HG02623 (cell line): ENCODE results near the gene PTGES3L.
"Not testable (repeated sequence)": the region's sequence is repeated elsewhere in the genome, so short reads cannot be mapped to it uniquely, and the experiment has no call there.

Experiments used
- ATAC-seq: cut with Tn5 transposase; IDR thresholded peaks from one replicate; pipeline ENCODE4 v1.9.1; 2021; ENCODE audit warnings: moderate library complexity; ENCODE audit not compliant: unreplicated experiment

The PTGES3L gene

GRCh38 chr17:43014649-43015542 is 35.0 kb upstream of the PTGES3L start:
- ATAC-seq: no peak

- ATAC-seq: no peak
Observed at GRCh38 chr17:43014020-43014648, 34.3 kb upstream of the PTGES3L start.

GRCh38 chr17:43013296-43013695 is 33.4 kb upstream of the PTGES3L start:
- ATAC-seq: no peak

GRCh38 chr17:43011728-43012472 is 32.0 kb upstream of the PTGES3L start:
- ATAC-seq: no peak

DNA sequence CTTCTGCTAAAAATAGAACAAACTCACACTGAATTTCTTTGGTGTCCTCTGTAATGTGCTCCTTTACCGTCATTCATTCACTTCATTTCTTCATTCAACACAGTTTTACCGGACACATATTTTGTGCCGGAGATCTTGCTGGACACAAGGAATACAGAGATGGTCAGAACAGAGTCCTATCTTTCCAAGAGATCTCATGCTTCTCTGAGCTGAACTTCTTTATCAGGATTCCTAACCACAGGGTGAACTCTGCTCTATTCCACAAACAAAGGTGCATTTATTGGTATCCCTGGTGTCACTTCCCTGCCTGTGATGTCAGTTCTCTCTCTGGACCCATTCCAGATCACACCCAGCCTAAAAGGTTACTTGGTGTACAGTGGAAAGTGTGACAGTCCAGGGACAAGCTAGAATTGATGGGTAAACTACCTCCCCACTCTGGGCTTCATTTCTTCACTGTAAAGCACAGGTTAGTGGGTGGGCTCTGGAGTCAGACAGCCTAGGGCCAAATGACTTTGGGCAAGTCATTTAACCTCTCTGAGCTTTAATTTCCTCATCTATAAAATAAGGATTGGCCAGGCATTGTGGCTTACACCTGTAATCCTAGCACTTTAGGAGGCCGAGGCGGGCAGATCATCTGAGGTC is 30.9 kb upstream of the PTGES3L start:
- no peak for ATAC-seq

GRCh38 chr17:43006639-43007551 is 27.0 kb upstream of the PTGES3L start, which contains the start of gene IFI35:
Gene IFI35, plus strand, starts transcription at chr17:43006784. Its CDS starts 164 bp downstream, at chr17:43006948.
- ATAC-seq: no peak

- ATAC-seq: no peak
Observed at GRCh38 chr17:43003542-43004172, 23.8 kb upstream of the PTGES3L start.

DNA sequence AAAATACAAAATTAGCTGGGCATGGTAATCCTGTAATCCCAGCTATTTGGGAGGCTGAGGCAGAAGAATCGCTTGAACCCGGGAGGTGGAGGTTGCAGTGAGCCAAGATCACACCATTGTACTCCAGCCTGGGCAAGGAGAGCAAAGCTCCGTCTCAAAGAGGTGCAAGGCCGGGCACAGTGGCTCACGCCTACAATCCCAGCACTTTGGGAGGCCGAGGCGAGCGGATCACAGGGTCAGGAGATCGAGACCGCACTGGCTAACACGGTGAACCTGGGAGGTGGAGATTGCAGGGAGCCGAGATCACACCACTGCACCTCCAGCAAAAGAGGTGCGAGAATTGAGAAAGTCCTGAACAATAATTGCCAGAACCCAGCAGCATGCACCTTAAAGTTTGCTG is 21.0 kb upstream of the PTGES3L start:
- ATAC-seq: not testable (repeated sequence)

- ATAC-seq: no peak
Observed at GRCh38 chr17:42999003-42999525, 19.2 kb upstream of the PTGES3L start.

DNA sequence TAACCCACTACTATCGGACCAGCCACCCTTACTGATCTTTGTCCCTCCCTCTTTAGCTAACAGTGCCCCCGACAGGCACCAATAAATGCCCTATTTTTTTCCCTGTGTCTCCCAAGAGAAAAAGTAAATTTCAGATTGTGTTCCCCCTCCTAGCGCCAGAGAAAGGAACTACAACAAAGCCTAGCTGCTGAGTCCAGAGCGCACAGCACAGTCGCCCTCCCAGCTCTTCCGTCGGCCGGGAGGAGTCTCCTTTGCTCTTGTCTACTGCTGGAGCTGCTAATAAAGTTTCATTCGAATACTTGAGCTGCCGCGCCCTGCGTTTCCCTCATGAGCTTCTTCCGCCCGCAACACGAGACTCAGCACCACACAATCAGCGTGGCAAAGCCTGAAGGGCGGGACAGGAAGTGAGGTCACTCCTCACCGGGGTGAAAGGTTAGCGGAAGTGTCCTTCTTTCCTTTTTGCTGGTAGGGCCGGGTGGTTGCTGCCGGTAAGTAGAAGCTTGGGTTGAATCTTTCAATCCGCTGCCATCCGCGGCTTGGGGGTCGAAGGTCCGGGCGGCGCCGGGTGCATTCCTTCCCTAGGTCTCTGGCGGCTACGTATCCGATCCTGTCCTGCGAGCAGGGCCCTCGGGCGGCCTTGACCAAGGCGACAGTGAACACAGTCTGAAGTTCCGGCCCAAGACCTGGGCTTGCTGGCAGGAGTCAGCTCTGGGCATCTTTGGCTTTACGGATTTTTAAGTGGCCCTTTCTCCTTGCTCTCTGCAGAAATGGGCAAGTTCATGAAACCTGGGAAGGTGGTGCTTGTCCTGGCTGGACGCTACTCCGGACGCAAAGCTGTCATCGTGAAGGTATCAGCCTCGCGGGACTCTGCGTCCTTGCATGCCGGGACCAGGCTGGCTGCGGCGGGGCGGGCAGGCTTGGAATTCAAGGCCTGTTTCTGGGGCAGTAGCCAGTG is 18.4 kb upstream of the PTGES3L start, which contains the start of gene RPL27:
Gene RPL27, plus strand, starts transcription at position 436 of the 955 bp plus-strand sequence. Its CDS starts 332 bp downstream, at position 768.
- ATAC-seq: peak; percentile 84

DNA sequence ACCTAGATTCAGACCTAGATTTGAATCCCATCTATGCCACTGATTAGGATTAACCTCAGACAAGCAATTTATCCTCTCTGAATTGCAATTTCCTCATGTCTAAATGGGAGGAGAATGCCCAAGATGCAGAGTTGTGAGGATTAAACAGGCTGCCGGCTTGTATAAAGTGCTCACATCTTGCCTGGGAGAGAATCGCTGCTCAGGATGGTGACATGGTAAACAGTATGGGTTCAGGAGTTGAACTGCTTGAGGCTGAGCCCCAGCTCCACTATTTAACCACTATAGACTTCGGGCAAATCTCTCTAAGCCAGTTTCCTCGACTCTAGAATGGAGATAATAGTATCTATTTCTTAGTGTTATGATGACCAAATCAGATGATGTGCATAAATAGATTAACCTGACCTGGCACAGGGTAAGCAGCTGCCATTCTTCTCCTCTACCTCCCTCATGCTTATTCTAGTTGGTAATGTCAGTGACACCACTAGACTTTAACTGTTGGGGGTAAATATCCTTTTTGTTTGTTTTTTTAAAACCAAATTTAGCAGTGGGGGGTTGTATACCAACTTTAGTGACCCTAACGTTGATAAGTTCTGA is 17.6 kb upstream of the PTGES3L start:
- no peak for ATAC-seq

GRCh38 chr17:42993913-42994312 is 14.0 kb upstream of the PTGES3L start:
- not testable (repeated sequence) for ATAC-seq

DNA sequence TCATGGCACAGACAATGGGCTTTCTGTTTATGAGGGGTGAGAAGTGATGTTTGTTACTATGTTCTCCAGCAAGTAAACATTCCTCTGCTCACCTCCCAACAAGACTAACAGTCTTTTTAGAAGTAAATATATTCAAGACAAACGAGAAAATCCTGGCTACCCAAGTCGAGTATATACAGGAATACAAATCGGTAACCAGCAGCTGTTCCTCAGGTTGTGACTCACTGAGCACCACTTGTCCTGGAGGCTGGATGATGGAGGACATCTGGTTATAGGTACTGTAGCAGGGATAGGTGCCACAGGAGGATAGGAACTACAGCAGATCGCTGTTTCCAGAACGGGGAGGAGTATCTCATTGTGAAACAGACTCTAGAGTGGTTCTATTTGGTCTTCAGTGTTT is 13.0 kb upstream of the PTGES3L start:
- ATAC-seq: no peak

DNA sequence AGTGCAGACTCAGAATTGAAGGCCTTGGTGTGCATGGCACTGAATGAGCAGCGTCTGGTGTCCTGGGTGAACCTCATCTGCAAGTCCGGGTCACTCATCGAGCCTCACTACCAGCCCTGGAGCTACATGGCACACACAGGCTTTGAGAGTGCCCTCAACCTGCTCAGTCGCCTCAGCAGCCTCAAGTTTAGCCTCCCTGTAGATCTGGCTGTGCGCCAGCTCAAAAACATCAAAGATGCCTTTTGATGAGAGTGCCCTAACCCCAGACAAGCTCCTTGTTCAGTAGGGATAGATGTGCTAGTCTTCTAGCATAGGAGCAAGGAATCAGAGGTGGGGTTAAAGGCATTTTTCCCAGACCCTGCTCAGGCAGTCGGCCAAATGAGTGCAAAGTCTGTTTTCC is 11.6 kb upstream of the PTGES3L start:
- no peak for ATAC-seq

DNA sequence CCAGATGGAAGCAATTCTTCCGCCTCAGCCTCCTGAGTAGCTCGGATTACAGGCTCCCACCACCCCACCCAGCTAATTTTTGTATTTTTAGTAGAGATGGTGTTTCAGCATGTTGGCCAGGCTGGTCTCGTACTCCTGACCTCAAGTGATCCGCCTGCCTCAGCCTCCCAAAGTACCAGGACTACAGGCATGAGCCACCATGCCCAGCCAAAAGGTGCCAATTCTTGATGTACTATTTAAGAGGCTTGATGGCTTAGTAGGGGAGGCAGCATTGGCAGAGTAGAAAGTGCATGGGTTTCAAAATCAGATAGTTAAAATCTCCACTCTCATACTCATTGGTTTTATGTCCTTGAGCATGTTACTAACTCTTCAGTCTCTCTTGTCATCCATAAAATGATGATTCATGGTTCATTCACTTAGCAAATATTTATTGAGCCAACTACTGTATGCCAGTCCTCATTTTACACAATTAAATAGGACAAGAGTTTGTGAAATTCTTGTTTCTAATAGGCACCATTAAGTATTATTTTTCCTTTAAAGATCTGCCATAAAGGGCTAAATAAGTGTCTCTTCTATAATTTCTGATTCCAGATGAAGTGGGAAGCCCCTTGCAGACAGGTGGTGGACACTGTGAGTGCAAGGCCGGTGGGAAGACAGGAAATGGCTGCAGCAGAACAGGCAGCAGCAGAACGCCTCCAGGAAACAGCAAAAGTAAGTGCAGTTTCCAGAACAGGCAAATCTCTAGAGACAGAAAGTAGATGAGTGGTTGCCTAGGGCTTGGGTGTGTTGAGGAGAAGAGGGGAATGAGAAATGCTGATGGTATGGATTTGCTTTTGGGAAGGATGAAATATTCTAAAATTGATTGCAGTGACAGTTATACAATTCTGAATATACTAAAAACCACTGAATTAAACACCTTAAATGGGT is 10.1 kb upstream of the PTGES3L start:
- ATAC-seq: no peak

GRCh38 chr17:42989141-42989540 is 9.3 kb upstream of the PTGES3L start:
- ATAC-seq: no peak

DNA sequence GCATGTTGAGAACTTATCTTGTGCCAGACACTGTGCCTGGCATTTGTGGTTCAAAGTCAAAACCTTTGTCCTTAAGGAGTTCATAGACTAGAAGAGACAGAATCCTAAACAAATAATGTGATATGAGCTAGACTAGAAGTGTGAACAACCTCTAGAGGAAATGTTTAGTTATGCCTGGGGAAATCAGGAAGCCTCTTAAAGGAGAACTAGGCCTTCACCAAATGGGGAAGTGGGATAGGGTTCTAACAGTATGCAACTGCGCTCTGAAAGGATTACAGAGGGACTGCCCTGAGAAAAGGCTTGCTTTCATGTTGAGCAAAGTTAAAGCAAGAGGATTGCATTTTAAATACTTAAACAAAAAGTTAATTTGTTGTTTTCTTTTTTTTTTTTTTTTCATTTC is 5.3 kb upstream of the PTGES3L start:
- no peak for ATAC-seq
